Panc1 (cell line): ENCODE measurements around the gene LSS.

Source experiments
- CTCF ChIP-seq: fragments of 450-650 bp; IDR thresholded peaks from 2 replicates; pipeline ENCODE4 v1.5.1; 2017; ENCODE audit warnings: mild to moderate bottlenecking
- POLR2AphosphoS5 ChIP-seq: IDR thresholded peaks from 2 replicates; pipeline ENCODE4 v1.6.1; 2012; ENCODE audit warnings: mild to moderate bottlenecking, low read depth, low read length, moderate library complexity
- REST ChIP-seq, 2 experiments: IDR thresholded peaks; 2 replicates each; pipeline ENCODE4 v1.6.1; 2011 to 2012; ENCODE audit warnings: low read depth in 2 of 2, control low read depth in 1 of 2, low read length in 1 of 2, mild to moderate bottlenecking in 1 of 2, moderate library complexity in 1 of 2; ENCODE audit not compliant: insufficient read depth in 1 of 2
- SIN3A ChIP-seq: IDR thresholded peaks from 2 replicates; pipeline ENCODE4 v1.6.1; 2012; ENCODE audit warnings: low read depth, mild to moderate bottlenecking, low read length, moderate library complexity, borderline replicate concordance; ENCODE audit not compliant: insufficient read depth

GRCh38 chr21:46243325-46243724 is 14.8 kb upstream of the LSS start:
- TF ChIP-seq CTCF: no peak
- TF ChIP-seq REST (IDR thresholded peaks at IDR 0.05; ENCODE audit: insufficient read depth in 1 of 2, low read depth in 2 of 2, low read length in 1 of 2): no peak
- TF ChIP-seq POLR2AphosphoS5: no peak
- no peak for TF ChIP-seq SIN3A
